ENCODE results near the gene PRICKLE2.

PRICKLE2 gene

DNA sequence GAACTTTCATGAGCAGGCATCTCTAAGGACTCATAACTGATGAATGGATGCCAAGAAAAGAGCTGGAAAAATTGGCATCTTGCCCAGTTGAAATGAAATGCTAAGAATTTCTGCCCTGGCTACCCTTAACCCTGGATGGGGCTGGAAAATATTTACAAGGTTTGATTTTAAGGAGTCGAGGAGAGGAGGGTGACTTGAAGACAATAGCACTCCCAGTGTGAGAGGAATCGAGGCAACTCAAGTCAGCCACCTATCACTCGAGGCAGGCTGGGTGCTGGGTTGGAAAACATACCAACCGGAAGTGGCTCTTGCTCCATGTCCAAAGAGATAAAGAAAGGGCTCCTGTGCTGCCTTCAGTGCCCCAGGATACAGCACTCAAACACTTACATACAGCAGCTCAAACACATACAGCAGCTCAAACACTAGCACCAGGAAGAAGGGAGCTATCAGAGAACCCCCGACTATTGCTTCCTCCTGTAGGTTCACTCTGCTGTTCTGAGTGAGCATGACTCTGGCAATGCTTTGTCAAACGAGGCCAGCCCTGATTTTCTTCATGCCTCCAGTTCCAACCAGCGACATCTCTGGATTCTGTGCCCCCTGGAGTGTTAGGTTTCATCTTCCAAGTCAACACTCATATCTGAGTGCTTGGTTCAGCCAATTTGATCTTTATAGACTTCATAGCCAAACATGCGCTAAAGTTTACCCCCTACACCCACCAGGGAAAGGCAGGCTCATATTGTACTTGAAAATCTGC is 4.9 kb downstream of the PRICKLE2 start:
- DNase-seq (ENCODE audit: low read depth, low spot score): no peak

GRCh38 chr3:64218746-64219145 is 6.5 kb downstream of the PRICKLE2 start:
- no peak for DNase-seq (ENCODE audit: low read depth, low spot score)

DNA sequence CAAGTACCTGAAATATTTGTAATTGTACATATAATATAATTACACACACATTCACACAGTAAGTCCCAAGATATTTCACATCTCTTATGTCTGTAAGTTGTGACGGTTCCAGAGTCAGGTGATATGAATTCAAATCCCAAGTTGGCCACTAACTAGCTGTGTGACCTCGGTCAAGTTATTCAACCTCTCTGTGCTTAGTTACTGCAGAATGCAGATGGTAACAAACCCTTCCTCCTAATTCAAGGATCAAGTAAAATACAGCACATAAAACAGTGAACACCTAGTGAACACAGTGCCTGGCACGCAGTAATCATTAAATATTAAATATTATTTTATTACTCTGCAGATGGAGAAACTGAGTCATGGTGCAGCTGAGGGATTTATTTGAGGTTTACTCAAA is 6.9 kb downstream of the PRICKLE2 start:
- no peak for DNase-seq (ENCODE audit: low read depth, low spot score)

DNA sequence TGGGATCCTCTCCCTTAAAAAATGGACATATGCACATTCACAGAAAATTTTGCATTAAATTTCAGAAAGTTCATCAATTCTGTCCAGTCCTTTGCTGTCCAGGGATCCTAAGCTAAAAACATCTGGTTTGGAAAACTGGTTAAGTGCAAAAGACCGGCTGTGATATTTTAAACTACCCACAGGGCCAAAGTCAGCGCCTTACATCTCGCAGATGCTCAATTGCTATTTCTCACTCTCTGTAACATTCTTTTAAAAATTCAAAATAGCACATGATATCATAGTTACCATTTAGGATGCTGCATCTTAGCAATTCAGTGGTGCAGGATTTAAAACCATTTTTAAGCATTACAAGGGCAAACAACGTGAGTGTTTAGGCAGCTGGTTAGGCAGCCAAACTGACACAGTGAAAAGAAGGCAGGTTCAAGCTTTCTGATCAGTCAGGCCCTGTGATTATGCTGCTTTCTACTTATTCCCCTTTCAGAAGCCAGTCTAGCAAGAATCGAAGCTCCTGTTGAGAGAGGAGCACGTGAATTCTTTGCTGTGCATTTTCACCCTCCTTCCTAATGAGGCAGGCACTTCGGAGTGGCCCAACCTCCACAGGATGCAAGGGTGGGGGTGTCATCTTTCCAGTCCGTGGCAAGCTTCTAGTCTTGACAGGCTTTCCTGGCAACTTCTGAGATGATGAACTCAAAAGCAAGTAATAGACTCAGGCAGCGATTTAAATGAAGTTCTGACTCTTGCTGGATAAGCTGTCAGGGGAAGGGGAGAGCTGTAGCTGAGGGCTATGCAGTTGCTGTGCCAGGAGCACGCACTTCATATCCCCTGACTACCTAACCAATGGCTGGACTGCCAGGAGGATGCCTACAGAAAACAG is 8.8 kb downstream of the PRICKLE2 start:
- no peak for DNase-seq (ENCODE audit: low read depth, low spot score)

DNA sequence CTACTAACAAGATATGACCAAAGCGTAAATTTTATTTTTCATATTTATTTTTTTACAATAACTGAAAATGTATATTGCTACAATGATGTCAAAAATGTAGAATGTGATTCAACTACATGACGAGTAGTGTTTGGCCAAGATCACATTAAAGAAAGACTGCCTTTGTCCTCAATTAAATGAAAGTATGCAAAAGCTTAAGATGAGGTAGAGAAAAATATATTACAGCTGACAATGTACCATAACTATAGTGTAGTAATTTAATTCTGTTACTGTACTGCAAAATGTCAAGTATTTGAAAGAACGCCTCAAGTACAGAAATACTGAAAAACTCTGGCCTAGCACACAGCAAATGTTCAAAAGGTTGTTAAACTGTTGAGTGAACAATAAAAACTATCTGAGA is 9.7 kb downstream of the PRICKLE2 start:
- DNase-seq (ENCODE audit: low read depth, low spot score): no peak

DNA sequence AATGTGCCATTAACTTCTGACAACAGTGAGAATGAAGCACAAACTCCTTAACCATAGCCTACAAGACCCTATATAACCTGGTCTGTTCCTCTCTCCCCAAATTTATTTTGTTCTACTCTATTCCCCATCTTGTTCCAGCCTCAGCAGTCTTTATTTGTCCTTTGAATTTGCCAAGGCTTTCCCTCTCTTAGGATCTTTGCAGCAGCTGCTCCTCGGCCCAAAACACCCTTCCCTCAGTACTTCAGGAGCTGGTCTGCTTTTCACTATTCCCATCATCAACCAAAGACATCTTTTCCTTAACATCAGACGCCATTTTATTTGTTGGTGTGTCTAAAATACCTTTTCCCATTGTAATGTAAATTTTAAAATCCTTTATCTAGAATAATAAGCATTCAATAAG is 10.2 kb downstream of the PRICKLE2 start:
- no peak for DNase-seq (ENCODE audit: low read depth, low spot score)

- no peak for DNase-seq (ENCODE audit: low read depth, low spot score)
These were observed 10.8 kb downstream of the PRICKLE2 start for GRCh38 chr3:64214381-64215018.

- DNase-seq (ENCODE audit: low read depth, low spot score): no peak
These were observed 11.3 kb downstream of the PRICKLE2 start for GRCh38 chr3:64213962-64214379.

GRCh38 chr3:64213224-64213878 is 11.9 kb downstream of the PRICKLE2 start:
- no peak for DNase-seq (ENCODE audit: low read depth, low spot score)

GRCh38 chr3:64209866-64210621 is 15.2 kb downstream of the PRICKLE2 start:
- DNase-seq (ENCODE audit: low read depth, low spot score): no peak

- DNase-seq (ENCODE audit: low read depth, low spot score): no peak
These were observed 17.8 kb downstream of the PRICKLE2 start for GRCh38 chr3:64207289-64208080.

DNA sequence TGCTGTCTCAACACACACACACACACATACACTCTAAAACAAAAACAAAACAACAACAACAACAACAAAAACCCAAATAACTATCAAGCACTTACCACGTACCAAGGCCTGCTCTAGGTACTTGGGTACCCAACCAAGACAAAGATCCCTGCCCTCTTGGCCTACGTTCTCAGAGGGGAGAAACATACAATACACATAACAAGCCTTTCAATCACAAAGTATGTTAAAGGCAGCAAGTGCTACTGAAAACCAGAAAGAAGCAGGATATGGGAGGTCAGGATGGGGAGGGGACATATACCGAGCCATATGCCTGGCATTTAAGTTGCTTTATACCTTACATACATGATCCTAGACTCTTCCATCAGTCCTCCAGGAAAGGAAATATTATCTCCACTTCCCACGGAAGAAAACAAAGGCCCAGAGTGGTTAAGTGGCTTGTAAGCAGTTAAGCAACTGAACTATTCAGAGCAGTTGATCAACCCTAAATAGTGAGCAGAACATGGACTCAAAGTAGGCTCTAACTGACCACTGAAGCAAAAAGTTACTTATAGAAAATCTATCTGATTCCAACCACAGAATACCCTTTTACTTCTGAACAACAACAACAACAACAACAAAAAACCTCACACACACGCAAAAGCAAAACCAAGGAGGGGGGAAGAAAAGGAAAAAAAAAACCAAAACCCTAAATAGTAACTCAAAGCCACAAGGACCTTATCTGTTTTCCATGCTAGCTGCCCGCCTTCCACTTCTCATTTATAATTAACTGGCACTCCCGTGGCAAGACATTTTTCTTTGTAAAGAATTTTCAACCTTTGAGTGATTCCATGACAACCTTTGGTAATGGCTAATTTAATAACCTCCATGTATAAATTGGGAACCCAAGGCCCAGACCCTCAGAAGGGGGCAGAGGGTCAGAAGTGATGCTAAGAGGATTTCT is 21.0 kb downstream of the PRICKLE2 start:
- DNase-seq (ENCODE audit: low read depth, low spot score): no peak

GRCh38 chr3:64203216-64203615 is 22.1 kb downstream of the PRICKLE2 start:
- no peak for DNase-seq (ENCODE audit: low read depth, low spot score)

- no peak for DNase-seq (ENCODE audit: low read depth, low spot score)
These were observed 25.3 kb downstream of the PRICKLE2 start for GRCh38 chr3:64199932-64200331.

DNA sequence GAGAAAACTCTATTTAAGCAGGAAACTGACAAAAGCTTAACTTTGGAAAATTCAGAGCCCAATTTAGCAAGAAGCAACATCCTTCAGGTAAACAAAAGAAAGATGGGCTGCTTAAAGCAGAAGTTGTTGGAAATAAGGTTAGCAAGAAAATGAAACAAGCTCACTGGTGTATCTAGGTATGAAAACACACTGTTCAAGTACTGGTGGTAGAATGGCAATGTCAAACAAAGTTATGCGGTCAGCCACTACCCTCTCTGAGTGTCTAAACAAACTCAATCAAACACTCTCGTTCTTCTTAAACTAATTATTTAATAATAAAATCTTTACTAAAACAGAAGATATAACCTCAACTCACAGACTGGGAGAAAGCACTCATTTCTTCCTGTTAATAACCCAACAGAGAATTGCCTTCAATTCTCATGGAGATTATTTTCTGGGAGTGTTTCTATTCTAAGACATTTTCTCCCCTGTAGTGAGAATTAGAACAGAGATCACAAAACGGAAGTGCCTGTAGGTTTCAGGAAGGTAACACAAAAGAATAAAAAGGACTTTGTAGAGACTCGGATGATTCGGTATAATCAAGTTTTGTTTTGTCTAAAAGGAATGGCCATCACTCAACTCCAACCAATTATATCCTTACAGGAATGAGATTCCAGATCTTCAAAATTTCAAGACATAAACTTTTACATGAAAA is 28.9 kb downstream of the PRICKLE2 start:
- DNase-seq (ENCODE audit: low read depth, low spot score): no peak

GRCh38 chr3:64195789-64196188 is 29.5 kb downstream of the PRICKLE2 start:
- no peak for DNase-seq (ENCODE audit: low read depth, low spot score)

- DNase-seq (ENCODE audit: low read depth, low spot score): no peak
These were observed 33.4 kb downstream of the PRICKLE2 start for GRCh38 chr3:64191822-64192221.

Measured in iPS DF 19.7 (cell line).